GM13977 (cell line): ENCODE data around the gene FIGNL2.

Source experiments
- DNase-seq: peaks from one replicate; pipeline ENCODE4 v3.0.0; 2012; ENCODE audit warnings: low spot score
- CTCF ChIP-seq: IDR thresholded peaks from 2 replicates; pipeline ENCODE4 v1.5.1; 2012; ENCODE audit warnings: mild to moderate bottlenecking, control low read depth; ENCODE audit not compliant: insufficient read depth; ENCODE audit errors: extremely low read depth, missing control alignments
- in situ Hi-C: fragments of 300-500 bp; cut with MboI; formaldehyde crosslinking; loops from one replicate; pipeline ENCODE4 v1.12.0; 2022; ENCODE audit warnings: low sequenced_read_pairs, low pct_unique_long_range_greater_than_20kb, mixed read lengths, inconsistent platforms; ENCODE audit not compliant: unreplicated experiment

The FIGNL2 gene

GRCh38 chr12:51890511-51891171, 42.1 kb upstream of the FIGNL2 start:
- no peak for DNase-seq
- in situ Hi-C loops, result loop anchor here (10.0 kb wide), 1 partner anchor 84 kb away; no protein-coding TSS in a partner anchor
- TF ChIP-seq CTCF, result no peak

- no peak for DNase-seq
- in situ Hi-C loops, result loop anchor here (10.0 kb wide), 1 partner anchor 85 kb away; no protein-coding TSS in a partner anchor
- TF ChIP-seq CTCF, result no peak
Observed at GRCh38 chr12:51890133-51890464, 41.6 kb upstream of the FIGNL2 start.

GRCh38 chr12:51889216-51890132, 41.0 kb upstream of the FIGNL2 start:
- in situ Hi-C loops, result loop anchor here (10.0 kb wide), 1 partner anchor 85 kb away; no protein-coding TSS in a partner anchor
- TF ChIP-seq CTCF, result no peak
- no peak for DNase-seq

DNA sequence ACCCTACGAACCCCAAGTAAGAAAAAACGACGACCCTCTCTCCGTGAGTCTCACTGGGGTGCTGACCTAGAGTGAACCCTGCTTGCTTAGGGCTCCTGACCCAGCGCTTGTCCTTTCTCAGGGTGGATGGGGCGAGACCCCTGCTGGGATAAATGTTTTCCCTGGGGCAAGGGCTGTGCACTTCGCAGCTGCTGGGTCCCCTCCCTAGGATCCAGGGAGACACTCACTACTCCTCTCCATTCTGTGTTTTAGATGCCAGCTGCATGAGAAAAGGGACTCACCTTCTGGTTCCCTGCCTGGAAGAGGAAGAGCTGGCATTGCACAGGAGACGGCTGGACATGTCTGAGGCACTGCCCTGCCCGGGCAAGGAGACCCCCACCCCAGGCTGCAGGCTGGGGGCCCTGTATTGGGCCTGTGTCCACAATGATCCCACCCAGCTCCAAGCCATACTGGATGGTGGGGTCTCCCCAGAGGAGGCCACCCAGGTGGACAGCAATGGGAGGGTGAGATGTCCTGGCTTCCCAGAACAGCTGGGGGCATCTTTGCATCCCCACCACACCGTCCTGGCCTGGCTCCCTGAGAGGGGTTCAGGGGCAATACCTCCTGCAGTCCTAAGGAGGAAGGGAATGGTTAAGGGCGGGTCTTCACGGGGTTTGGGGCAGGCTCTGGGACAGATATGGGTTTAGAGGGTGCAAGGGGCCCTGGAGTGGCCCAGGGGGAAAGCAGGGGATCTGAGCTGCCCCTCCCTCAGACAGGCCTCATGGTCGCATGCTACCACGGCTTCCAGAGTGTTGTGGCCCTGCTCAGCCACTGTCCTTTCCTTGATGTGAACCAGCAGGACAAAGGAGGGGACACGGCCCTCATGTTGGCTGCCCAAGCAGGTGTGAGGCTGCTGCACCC, 40.0 kb upstream of the FIGNL2 start:
- DNase-seq, result no peak
- TF ChIP-seq CTCF, result no peak
- in situ Hi-C loops, result no loop called here

- TF ChIP-seq CTCF, result no peak
- in situ Hi-C loops, result no loop called here
- DNase-seq, result no peak
Observed at GRCh38 chr12:51887476-51888315, 39.2 kb upstream of the FIGNL2 start, which contains the start of gene ANKRD33. TSS of gene ANKRD33 (plus strand) at chr12:51888103. CDS start at chr12:51888187, 84 bp downstream.
